Type B pancreatic cell (in vitro differentiated cells): ENCODE data around the gene PRDM16. TPM values are rescaled to one million over a fixed set of nuclear protein-coding genes. Genes with fewer than 3 reads are reported as not detected.
A peak's percentile ranks its signal among the peaks of the same experiment; 100 is the strongest.

Experiments
- DNase-seq: peaks from one replicate; pipeline ENCODE4 v3.0.0; 2021; ENCODE audit warnings: mixed read lengths; ENCODE audit not compliant: unreplicated experiment; ENCODE audit errors: extremely low spot score
- H3K27ac Mint-ChIP-seq: 2 replicates; pipeline ENCODE4 v1.8.0; 2021; ENCODE audit warnings: mild to moderate bottlenecking, mixed read lengths
- H3K27me3 Mint-ChIP-seq: 2 replicates; pipeline ENCODE4 v1.8.0; 2021; ENCODE audit warnings: mixed read lengths
- H3K36me3 Mint-ChIP-seq: 2 replicates; pipeline ENCODE4 v1.8.0; 2021; ENCODE audit warnings: mixed read lengths
- H3K4me1 Mint-ChIP-seq: one replicate; pipeline ENCODE4 v1.8.0; 2021; ENCODE audit warnings: mixed read lengths; ENCODE audit not compliant: unreplicated experiment
- H3K4me3 Mint-ChIP-seq: 2 replicates; pipeline ENCODE4 v1.8.0; 2021; ENCODE audit warnings: mild to moderate bottlenecking, mixed read lengths
- H3K9me3 Mint-ChIP-seq: 2 replicates; pipeline ENCODE4 v1.8.0; 2021; ENCODE audit warnings: mixed read lengths
- total RNA-seq: library from RNA; stranded (reverse); gene quantifications from 2 replicates; pipeline ENCODE4 v1.2.1, GENCODE V29; 2021; ENCODE audit warnings: low replicate concordance
- TF ChIP-seq, protein P1 (sequence below): fragments of 200-600 bp; sonication (generic); conservative IDR thresholded peaks from 2 replicates; pipeline ENCODE4 v1.5.0; 2021; ENCODE audit warnings: antibody characterized with exemption, mild to moderate bottlenecking

The PRDM16 gene
- total RNA-seq, 1 donor from 2014 or later: 23.6 TPM

GRCh38 chr1:3037281-3038040 lies 31.5 kb upstream of the PRDM16 start:
- Mint-ChIP-seq H3K27ac (no peak overlapping the region), H3K36me3 (no peaks in the 10 kb centered on the region), H3K4me3 (no peak overlapping the region), H3K4me1 (peaks cover 8% of the 10 kb centered on the region), H3K27me3 (peaks cover 5% of the 10 kb centered on the region), H3K9me3 (no peaks in the 10 kb centered on the region)
- DNase-seq: peak; percentile 58
- TF ChIP-seq, protein P1, sequence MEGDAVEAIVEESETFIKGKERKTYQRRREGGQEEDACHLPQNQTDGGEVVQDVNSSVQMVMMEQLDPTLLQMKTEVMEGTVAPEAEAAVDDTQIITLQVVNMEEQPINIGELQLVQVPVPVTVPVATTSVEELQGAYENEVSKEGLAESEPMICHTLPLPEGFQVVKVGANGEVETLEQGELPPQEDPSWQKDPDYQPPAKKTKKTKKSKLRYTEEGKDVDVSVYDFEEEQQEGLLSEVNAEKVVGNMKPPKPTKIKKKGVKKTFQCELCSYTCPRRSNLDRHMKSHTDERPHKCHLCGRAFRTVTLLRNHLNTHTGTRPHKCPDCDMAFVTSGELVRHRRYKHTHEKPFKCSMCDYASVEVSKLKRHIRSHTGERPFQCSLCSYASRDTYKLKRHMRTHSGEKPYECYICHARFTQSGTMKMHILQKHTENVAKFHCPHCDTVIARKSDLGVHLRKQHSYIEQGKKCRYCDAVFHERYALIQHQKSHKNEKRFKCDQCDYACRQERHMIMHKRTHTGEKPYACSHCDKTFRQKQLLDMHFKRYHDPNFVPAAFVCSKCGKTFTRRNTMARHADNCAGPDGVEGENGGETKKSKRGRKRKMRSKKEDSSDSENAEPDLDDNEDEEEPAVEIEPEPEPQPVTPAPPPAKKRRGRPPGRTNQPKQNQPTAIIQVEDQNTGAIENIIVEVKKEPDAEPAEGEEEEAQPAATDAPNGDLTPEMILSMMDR: no peak

DNA sequence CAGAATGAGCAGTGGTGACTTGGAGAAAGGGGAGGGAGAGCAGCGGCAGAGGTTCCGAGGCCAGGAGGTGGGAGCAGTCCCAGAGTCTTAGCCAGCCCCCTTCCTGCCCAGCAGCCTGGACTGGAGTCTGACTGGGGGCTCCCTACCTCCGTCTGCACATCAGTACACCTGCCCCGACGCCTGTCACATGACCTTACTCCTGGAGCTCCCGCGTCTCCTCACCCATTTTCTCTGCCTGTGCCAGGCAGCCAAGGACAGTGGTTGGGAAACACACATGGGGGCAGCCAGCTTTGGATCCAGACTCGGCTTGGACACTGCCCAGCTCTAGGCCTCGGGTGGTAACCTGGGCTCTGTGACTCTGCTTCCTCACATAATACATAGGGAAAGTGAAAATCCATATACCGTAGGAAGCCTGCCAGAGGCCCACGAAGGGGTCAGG lies 30.9 kb upstream of the PRDM16 start:
- peak; percentile 32 for DNase-seq
- Mint-ChIP-seq H3K4me1 (peaks cover 8% of the 10 kb centered on the region), H3K36me3 (no peaks in the 10 kb centered on the region), H3K9me3 (no peaks in the 10 kb centered on the region), H3K27ac (no peak overlapping the region), H3K27me3 (peaks cover 5% of the 10 kb centered on the region), H3K4me3 (no peak overlapping the region)
- TF ChIP-seq, protein P1: no peak

DNA sequence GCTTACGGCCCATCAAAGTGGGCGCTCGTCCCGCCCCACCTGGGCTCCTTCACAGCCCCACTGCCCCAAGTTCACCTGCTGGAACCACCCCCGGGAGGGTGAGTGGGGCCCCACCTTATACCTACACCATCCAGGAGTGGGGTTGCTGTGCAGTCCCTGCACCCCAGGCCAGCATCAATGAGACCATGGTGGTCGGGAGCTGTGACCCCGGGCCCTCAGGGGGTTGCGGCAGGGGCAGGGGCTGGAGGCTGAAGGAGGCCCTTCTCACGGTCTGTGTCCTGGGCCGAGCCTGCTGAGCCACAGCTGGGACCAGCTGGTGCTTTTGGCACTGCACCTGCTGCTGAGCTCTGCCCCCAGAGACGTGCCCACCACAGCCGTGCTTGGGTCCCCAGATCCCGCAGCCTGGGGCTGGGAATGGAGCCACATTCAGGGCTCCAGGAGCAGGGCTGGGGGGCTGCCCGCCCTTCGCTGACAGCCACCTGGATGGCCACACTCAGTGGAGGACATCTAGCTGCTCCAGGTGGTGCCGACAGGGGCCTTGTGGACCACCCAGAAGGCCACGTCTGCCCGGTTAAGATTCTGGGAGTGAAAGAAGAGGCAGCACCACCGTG lies 30.3 kb upstream of the PRDM16 start:
- no peaks in the 10 kb centered on the region for H3K36me3 Mint-ChIP-seq
- no peak overlapping the region for H3K27ac Mint-ChIP-seq
- peak; percentile 65 for DNase-seq
- peaks cover 8% of the 10 kb centered on the region for H3K4me1 Mint-ChIP-seq
- H3K9me3 Mint-ChIP-seq: no peaks in the 10 kb centered on the region
- H3K27me3 Mint-ChIP-seq: peaks cover 5% of the 10 kb centered on the region
- no peak overlapping the region for H3K4me3 Mint-ChIP-seq
- TF ChIP-seq, protein P1: no peak

GRCh38 chr1:3040004-3040403 lies 29.0 kb upstream of the PRDM16 start:
- Mint-ChIP-seq H3K27ac (no peak overlapping the region), H3K27me3 (peaks cover 7% of the 10 kb centered on the region), H3K4me3 (no peak overlapping the region), H3K9me3 (no peaks in the 10 kb centered on the region), H3K36me3 (no peaks in the 10 kb centered on the region), H3K4me1 (peaks cover 8% of the 10 kb centered on the region)
- TF ChIP-seq, protein P1: no peak
- peak; percentile 39 for DNase-seq

DNA sequence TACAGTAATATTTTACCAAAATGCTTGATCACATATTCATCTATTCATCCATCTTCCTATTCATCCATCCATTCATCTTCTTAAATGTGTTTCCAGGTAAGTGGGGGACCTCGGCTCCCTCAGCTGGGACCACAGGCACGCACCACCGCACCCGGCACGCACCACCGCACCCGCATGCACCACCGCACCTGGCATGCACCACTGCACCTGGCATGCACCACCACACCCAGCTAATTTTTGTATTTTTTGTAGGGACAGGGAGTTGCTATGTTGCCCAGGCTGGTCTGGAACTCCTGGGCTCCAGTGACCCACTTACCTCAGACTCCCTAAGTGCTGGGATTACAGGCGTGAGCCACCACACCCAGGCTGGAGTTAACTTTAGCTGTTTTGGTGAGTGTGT lies 26.5 kb upstream of the PRDM16 start:
- TF ChIP-seq, protein P1: no peak
- Mint-ChIP-seq H3K27ac (no peak overlapping the region), H3K36me3 (no peaks in the 10 kb centered on the region), H3K27me3 (peaks cover 21% of the 10 kb centered on the region), H3K4me3 (no peak overlapping the region), H3K4me1 (peaks cover 3% of the 10 kb centered on the region), H3K9me3 (no peaks in the 10 kb centered on the region)
- peak; percentile 39 for DNase-seq
